ENCODE measurements around the gene SIRT2. TPM values are rescaled to one million over a fixed set of nuclear protein-coding genes. Genes with fewer than 3 reads are reported as not detected.

SIRT2 gene
- total and polyA plus RNA-seq, 2 of the 13 experiments (the other 11 are each of a cell fraction or from before 2014, with no cell fraction given), result 22.3 to 26.1 TPM

GRCh38 chr19:38849147-38849859 lies 50.1 kb downstream of the SIRT2 start (continued):
- TF ChIP-seq NFAT5 (CRISPR knock-in tag; IDR thresholded peaks at IDR 0.05) (0 out of 2 replicates have a peak, but pooled peaks have one; percentile 37), TAF1 (CRISPR knock-in tag; IDR thresholded peaks at IDR 0.05) (no peak; the same call in 1 of the 2 replicates), ZNF570 (CRISPR knock-in tag; IDR thresholded peaks at IDR 0.05; ENCODE audit: borderline replicate concordance) (no peak), ZFP36L1 (CRISPR knock-in tag; IDR thresholded peaks at IDR 0.05) (no peak; the same call in 1 of the 2 replicates), THYN1 (CRISPR knock-in tag; IDR thresholded peaks at IDR 0.05; ENCODE audit: borderline replicate concordance, low read depth) (no peak), ZNF501 (CRISPR knock-in tag; IDR thresholded peaks at IDR 0.05) (no peak), RXRA (CRISPR knock-in tag; IDR thresholded peaks at IDR 0.05) (peak; percentile 66), ZNF547 (CRISPR knock-in tag; IDR thresholded peaks at IDR 0.05) (no peak), ZNF891 (CRISPR knock-in tag; IDR thresholded peaks at IDR 0.05) (0 out of 2 replicates have a peak, but pooled peaks have one; percentile 24), XRCC5 (optimal IDR thresholded peaks at IDR 0.05; ENCODE audit: low read length) (no peak)
- TF ChIP-seq, protein P1, sequence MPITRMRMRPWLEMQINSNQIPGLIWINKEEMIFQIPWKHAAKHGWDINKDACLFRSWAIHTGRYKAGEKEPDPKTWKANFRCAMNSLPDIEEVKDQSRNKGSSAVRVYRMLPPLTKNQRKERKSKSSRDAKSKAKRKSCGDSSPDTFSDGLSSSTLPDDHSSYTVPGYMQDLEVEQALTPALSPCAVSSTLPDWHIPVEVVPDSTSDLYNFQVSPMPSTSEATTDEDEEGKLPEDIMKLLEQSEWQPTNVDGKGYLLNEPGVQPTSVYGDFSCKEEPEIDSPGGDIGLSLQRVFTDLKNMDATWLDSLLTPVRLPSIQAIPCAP (CRISPR knock-in tag; IDR thresholded peaks at IDR 0.05; ENCODE audit: low read depth), result no peak
- TF ChIP-seq, protein P2, sequence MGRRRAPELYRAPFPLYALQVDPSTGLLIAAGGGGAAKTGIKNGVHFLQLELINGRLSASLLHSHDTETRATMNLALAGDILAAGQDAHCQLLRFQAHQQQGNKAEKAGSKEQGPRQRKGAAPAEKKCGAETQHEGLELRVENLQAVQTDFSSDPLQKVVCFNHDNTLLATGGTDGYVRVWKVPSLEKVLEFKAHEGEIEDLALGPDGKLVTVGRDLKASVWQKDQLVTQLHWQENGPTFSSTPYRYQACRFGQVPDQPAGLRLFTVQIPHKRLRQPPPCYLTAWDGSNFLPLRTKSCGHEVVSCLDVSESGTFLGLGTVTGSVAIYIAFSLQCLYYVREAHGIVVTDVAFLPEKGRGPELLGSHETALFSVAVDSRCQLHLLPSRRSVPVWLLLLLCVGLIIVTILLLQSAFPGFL (CRISPR knock-in tag; IDR thresholded peaks at IDR 0.05), result no peak
- TF ChIP-seq, protein P3, sequence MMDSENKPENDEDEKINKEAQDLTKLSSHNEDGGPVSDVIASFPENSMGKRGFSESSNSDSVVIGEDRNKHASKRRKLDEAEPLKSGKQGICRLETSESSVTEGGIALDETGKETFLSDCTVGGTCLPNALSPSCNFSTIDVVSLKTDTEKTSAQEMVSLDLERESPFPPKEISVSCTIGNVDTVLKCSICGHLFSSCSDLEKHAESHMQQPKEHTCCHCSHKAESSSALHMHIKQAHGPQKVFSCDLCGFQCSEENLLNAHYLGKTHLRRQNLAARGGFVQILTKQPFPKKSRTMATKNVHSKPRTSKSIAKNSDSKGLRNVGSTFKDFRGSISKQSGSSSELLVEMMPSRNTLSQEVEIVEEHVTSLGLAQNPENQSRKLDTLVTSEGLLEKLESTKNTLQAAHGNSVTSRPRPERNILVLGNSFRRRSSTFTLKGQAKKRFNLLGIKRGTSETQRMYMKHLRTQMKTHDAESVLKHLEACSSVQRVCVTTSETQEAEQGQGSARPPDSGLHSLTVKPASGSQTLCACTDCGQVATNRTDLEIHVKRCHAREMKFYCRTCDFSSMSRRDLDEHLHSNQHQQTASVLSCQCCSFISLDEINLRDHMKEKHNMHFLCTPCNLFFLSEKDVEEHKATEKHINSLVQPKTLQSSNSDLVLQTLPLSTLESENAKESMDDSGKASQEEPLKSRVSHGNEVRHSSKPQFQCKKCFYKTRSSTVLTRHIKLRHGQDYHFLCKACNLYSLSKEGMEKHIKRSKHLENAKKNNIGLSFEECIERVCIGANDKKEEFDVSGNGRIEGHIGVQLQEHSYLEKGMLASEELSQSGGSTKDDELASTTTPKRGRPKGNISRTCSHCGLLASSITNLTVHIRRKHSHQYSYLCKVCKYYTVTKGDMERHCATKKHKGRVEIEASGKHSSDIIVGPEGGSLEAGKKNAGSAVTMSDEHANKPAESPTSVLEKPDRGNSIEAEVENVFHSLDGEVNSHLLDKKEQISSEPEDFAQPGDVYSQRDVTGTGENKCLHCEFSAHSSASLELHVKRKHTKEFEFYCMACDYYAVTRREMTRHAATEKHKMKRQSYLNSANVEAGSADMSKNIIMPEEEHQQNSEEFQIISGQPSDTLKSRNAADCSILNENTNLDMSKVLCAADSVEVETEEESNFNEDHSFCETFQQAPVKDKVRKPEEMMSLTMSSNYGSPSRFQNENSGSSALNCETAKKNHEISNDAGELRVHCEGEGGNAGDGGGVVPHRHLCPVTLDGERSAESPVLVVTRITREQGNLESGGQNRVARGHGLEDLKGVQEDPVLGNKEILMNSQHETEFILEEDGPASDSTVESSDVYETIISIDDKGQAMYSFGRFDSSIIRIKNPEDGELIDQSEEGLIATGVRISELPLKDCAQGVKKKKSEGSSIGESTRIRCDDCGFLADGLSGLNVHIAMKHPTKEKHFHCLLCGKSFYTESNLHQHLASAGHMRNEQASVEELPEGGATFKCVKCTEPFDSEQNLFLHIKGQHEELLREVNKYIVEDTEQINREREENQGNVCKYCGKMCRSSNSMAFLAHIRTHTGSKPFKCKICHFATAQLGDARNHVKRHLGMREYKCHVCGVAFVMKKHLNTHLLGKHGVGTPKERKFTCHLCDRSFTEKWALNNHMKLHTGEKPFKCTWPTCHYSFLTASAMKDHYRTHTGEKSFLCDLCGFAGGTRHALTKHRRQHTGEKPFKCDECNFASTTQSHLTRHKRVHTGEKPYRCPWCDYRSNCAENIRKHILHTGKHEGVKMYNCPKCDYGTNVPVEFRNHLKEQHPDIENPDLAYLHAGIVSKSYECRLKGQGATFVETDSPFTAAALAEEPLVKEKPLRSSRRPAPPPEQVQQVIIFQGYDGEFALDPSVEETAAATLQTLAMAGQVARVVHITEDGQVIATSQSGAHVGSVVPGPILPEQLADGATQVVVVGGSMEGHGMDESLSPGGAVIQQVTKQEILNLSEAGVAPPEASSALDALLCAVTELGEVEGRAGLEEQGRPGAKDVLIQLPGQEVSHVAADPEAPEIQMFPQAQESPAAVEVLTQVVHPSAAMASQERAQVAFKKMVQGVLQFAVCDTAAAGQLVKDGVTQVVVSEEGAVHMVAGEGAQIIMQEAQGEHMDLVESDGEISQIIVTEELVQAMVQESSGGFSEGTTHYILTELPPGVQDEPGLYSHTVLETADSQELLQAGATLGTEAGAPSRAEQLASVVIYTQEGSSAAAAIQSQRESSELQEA (CRISPR knock-in tag; IDR thresholded peaks at IDR 0.05; ENCODE audit: not compliant biosample characterization), result no peak

All from HepG2 (cell line).